Suprapubic skin (tissue), 4 donors: ENCODE data around the gene CXCL14. TPM values are rescaled to one million over a fixed set of nuclear protein-coding genes. Genes with fewer than 3 reads are reported as not detected.

ENCODE experiments used
- DNase-seq, 2 donors: peaks; one replicate each; pipeline ENCODE4 v3.0.0-alpha.2; 2019; ENCODE audit warnings: low spot score in 2 of 2
- H3K27ac ChIP-seq: fragments of 200-600 bp; sonication (generic); one replicate; pipeline ENCODE4 v1.5.1; 2019
- H3K27me3 ChIP-seq: fragments of 200-600 bp; sonication (generic); one replicate; pipeline ENCODE4 v1.5.1; 2019
- H3K36me3 ChIP-seq: fragments of 200-600 bp; sonication (generic); one replicate; pipeline ENCODE4 v1.5.1; 2019
- H3K4me1 ChIP-seq: fragments of 200-600 bp; sonication (generic); one replicate; pipeline ENCODE4 v1.5.1; 2019
- H3K4me3 ChIP-seq: fragments of 200-600 bp; sonication (generic); one replicate; pipeline ENCODE4 v1.5.1; 2019; ENCODE audit warnings: mild to moderate bottlenecking
- H3K9me3 ChIP-seq: fragments of 200-600 bp; sonication (generic); one replicate; pipeline ENCODE4 v1.5.1; 2019
- CTCF ChIP-seq, 2 donors: fragments of 200-600 bp in 1 of 2; fragments of 450-650 bp in 1 of 2; sonication (generic) in 1 of 2; IDR thresholded peaks; one replicate each; pipeline ENCODE4 v1.5.1; 2016 to 2019; ENCODE audit warnings: antibody characterized with exemption in 2 of 2, mild to moderate bottlenecking in 1 of 2, moderate library complexity in 1 of 2
- EP300 ChIP-seq: sonication (generic); formaldehyde crosslinking; IDR thresholded peaks from one replicate; pipeline ENCODE4 v1.6.1; 2017; ENCODE audit warnings: antibody characterized with exemption
- POLR2A ChIP-seq, 2 donors: fragments of 450-650 bp; IDR thresholded peaks; one replicate each; pipeline ENCODE4 v1.6.1; 2017; ENCODE audit warnings: antibody characterized with exemption in 2 of 2, mild to moderate bottlenecking in 2 of 2, moderate library complexity in 2 of 2
- POLR2AphosphoS5 ChIP-seq, 3 donors: sonication (generic); formaldehyde crosslinking; IDR thresholded peaks; one replicate each; pipeline ENCODE4 v1.6.1; 2017; ENCODE audit warnings: antibody characterized with exemption in 3 of 3
- WGBS: methylation state at CpG from one replicate; pipeline ENCODE4 v1.1.5; 2018; 5-methylcytosine and 5-hydroxymethylcytosine counted together
- total RNA-seq, 4 donors: library from RNA; depleted of rRNA; stranded (reverse); fragments of >200 nt; gene quantifications; one replicate each; pipeline ENCODE4 v1.1.0, GENCODE V29; 2016

Gene CXCL14
- total RNA-seq, 4 donors from 2014 or later: 247 to 781 (median 334) TPM

- Histone ChIP-seq H3K9me3 (no peaks in the 10 kb centered on the region), H3K27me3 (peaks cover 5% of the 10 kb centered on the region), H3K36me3 (no peaks in the 10 kb centered on the region), H3K27ac (no peak overlapping the region), H3K4me3 (no peak overlapping the region), H3K4me1 (no peaks in the 10 kb centered on the region)
- TF ChIP-seq POLR2AphosphoS5 (IDR thresholded peaks at IDR 0.05) (no peak), EP300 (no peak), CTCF (IDR thresholded peaks at IDR 0.05) (no peak), POLR2A (IDR thresholded peaks at IDR 0.05) (no peak)
- DNase-seq: no peak
- 57% methylated on average over 2 of the region's 2 CpGs for WGBS
Measured at GRCh38 chr5:135521964-135522363, 56.8 kb downstream of the CXCL14 start.

Other genes starting within 250 kb of the CXCL14 start
- 100 to 1,000 TPM; 196 to 251 (median 209) TPM for gene MACROH2A1, start 179.8 kb downstream of the CXCL14 start, total RNA-seq
- not detected for gene DCANP1, start 131.6 kb downstream of the CXCL14 start, total RNA-seq
- under 1 TPM in 1 of 4 donors, not detected in 3; 0.08 TPM for gene TIFAB, start 126.6 kb downstream of the CXCL14 start, total RNA-seq
- gene NEUROG1, start 43.0 kb downstream of the CXCL14 start, total RNA-seq: not detected